CD1c-positive myeloid dendritic cell (primary cell): ENCODE data around the gene CYP26C1.

Source experiments
- DNase-seq: peaks from one replicate; pipeline ENCODE4 v3.0.0-alpha.2; 2016; ENCODE audit errors: extremely low spot score

CYP26C1 gene

DNA sequence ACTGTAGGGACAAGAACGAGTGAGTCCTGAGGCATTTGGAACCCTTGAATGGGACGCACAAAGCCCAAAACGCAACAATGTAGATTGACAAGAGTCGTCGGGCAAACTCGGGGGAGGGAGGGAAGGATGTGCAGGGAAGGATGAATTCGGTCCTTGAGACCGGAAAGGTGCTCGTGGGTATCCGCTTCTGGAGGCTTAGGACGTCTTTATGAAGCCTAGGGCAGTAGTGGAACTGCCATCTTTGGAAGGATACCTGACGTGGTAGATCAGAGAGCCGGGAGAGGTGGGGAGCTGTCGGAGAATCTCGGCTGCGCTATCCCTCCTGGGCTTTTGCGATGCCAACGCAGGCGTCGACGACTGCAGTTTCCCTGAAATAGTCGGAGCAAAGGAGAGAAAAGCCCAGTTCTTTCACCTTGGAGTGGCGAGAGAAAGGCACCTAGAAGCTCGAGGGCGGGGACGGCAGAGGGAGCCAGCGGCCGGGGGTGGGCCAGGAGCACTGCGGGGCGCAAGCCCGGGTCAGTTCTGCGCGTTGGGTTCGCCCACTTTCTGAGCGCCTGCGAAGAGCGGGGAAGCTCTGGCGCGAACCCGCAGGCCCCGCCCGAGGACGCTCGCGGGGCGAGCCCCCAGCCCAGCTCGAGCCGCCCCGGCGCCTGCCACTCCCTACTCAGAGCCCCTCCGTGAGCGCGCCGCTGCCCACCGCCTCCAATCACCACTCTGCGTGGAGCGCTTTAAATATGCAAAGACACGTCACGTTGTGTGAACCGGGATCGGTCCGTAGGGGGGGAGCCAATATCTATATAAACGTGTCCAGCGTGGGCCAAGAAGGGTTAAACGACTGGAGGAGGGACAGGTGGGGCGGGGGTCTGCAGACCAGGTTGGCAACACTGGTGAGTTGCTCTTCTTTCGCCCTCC lies at the start of gene CYP26C1:
Gene CYP26C1, plus strand, starts transcription at position 824 of the 912 bp plus-strand sequence. CDS start 466 bp downstream, outside the sequence.
- DNase-seq: no peak

DNA sequence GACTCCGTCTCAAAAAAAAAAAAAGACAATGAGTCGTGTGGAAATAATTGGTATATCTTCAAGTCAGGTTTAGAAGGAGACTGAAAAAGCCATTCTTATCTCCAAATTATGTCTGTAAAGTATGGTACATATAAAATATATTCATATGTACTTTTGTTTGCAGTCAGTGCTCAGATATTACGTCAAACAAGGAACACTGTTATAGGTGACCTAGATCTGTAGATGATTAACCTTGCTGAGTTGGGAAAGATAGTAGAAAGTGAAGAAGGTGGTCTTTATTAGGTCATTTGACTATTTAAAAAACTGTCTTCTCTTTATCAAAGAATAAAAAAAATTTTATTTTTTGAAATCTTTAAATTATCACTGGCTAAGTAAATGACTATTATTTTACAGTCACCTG lies 44.9 kb upstream of the CYP26C1 start:
- DNase-seq: no peak

DNA sequence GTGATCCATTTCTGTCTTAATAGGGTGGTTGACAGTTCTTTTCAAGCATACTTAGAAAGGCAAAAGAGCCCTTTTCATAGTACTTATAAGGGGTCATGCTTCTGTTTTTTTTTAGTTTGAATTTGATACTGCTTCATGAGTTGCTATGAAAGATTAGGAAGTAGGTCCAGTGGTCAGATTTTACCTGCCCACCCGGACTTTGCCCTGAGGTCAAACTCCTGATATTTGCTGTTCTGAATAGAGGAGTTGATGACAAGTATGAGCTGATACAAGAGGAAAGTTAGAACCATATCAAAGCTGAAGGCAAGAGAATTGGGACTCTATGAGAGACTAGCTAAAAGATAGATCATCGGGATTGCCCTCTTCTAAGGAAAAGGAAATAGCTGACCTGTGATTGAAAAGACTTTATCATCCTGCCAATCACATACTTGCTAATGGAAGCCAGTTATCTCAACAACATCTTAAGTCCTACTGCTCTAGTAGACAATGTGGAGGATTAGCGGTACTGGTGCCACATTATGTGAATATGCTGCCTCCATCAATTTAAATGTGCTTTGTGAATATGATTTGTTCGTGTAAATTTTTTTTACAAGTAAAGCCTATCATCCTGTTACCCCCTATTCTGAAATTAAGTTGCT lies 37.5 kb upstream of the CYP26C1 start:
- DNase-seq: no peak

- no peak for DNase-seq
Measured at GRCh38 chr10:93026072-93026471, 34.5 kb upstream of the CYP26C1 start.

GRCh38 chr10:93027508-93027907 lies 33.1 kb upstream of the CYP26C1 start:
- no peak for DNase-seq

GRCh38 chr10:93028883-93029282 lies 31.7 kb upstream of the CYP26C1 start:
- no peak for DNase-seq

- no peak for DNase-seq
Measured at GRCh38 chr10:93030409-93030808, 30.2 kb upstream of the CYP26C1 start.

- DNase-seq: no peak
Measured at GRCh38 chr10:93032105-93032808, 28.3 kb upstream of the CYP26C1 start.

- no peak for DNase-seq
Measured at GRCh38 chr10:93032809-93033137, 27.8 kb upstream of the CYP26C1 start.

GRCh38 chr10:93034426-93034825 lies 26.2 kb upstream of the CYP26C1 start:
- DNase-seq: no peak

DNA sequence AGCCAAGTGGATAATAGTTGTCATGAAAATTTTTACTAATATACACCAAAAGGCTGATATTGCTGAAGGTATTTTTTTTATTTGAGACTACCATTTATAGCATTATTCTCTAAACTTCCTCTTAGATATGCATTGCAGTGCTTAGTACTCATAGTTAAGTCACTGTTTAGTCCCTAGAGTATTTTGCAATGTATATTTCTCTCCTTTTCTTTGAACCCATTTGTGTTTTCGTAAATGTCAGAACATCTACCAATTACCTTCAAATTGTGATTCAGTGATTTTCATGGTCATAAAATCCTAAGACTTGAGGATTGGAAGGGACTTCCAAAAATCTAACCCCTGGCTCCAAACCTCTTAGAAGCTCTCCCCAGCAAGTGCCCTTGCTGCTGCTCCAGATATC lies 21.5 kb upstream of the CYP26C1 start:
- DNase-seq: no peak

DNA sequence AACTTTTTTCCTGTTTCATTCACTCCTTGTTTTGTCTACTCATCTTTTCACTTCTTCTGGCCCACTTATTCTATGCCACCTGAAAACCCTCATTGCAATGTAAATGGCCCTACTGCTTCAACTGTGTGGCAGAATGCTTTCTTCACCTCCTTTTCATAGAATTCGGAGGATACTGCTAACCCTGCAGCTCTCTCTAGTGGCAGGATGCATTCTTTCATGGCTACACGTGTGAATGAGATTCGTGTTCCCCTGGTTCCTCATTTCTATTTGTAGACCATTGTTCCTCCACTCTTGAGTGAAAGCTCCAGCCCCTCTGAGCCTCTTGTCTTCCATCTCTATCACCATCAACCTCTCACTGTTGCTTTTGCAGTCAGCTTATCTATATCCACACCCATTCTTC lies 20.9 kb upstream of the CYP26C1 start:
- peak; percentile 16 for DNase-seq

- no peak for DNase-seq
Measured at GRCh38 chr10:93054486-93054885, 6.1 kb upstream of the CYP26C1 start.

GRCh38 chr10:93058139-93058538 lies 2.5 kb upstream of the CYP26C1 start:
- DNase-seq: no peak

- no peak for DNase-seq
Measured at GRCh38 chr10:93060887-93061593, 442 bp downstream of the CYP26C1 start.

- no peak for DNase-seq
Measured at GRCh38 chr10:93061594-93062513, 1.3 kb downstream of the CYP26C1 start.

DNA sequence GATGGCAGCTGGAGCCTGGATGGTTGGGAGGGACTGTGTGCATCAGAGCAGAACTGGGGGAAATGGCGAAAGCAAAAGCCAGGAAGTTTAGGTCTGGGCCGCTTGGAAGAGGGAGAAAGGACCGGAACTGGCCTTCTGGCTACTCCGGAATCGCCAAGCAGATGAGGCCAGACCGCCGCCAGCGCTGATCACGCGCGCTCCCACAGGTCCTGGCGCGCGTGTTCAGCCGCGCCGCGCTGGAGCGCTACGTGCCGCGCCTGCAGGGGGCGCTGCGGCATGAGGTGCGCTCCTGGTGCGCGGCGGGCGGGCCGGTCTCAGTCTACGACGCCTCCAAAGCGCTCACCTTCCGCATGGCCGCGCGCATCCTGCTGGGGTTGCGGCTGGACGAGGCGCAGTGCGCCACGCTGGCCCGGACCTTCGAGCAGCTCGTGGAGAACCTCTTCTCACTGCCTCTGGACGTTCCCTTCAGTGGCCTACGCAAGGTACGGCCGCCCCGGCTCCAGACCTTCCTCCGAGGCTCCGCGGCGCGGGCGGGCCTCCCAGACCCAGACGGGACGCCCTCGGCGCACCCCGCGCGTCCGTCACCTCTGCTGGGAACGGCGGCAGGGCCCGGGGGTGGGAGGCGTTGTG lies 2.0 kb downstream of the CYP26C1 start:
- DNase-seq: peak; percentile 60

DNA sequence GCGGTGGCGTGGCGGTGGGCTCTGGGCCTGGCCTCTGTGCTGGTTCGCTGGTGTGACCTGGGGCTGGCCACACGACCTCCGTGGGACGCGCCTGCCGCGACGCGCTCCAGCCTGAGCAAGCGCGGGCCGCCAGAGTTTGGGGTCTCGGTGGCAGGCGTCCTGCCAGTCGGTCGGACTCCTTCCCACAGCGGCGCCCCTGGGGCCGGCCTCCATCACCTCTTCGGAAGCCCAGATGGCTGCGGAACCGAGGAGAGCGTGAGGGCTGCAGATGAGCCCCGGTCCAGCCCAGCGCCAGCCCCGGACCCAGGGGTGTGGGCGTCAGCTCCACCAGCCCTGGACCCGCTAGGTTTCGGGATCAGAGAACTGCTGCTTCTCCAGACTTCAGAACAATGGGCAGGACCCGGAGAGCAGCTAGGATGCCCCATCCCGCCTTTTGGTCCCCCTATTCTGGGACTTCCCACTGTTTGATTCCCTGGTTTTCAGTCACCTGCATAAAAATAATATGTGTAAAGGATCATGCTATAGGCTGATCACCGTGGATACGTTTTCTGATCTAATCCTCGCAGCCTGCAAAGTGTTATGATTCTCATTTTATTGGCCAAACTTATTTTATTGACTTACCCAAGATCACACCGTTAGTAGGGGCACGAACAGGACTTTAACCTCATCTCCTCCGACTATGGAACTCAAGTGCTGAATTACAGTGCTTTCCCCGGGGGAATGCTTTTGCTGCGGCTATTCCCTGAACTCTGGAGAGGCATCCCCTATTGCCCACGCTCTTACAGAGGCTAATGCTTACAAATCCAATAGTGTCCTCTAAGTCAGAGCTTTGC lies 2.8 kb downstream of the CYP26C1 start:
- DNase-seq: no peak

DNA sequence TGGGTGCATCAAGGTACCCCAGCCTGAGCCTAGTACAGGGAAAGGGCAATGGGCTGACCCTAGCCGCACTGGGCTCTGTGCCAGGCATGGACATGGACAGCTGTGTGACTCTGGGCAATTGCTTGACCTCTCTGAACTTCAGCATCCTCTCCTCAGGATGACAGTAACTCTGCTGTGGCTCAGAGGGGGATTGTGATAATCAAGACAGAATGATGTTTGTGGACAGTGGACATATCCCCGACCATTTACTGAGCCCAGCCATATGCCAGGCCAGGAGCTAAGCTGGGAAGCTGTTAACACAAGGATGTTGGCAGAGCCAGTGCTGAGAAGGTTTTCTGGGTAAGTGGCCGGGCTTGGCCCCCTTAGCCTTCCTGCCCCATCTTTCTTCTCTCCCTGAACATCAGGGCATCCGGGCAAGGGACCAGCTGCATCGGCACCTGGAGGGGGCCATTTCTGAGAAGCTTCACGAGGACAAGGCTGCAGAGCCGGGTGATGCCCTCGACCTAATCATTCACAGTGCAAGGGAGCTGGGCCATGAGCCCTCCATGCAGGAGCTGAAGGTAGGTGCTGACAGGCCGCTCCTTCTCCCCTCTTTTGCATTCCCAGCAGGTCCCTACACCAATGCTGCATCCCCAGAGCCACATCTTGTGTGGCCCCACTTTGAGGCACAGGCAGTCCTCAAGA lies 3.5 kb downstream of the CYP26C1 start:
- DNase-seq: no peak
